ENCODE measurements around the gene FHIT.

GRCh38 chr3:60742606-60743145 lies 508.6 kb downstream of the FHIT start:
- TF ChIP-seq CTCF (IDR thresholded peaks at IDR 0.05; ENCODE audit: low read depth, low read length, missing input control): no peak
- no peak for TF ChIP-seq SP1 (IDR thresholded peaks at IDR 0.05)
- no peak for TF ChIP-seq FOXA1 (IDR thresholded peaks at IDR 0.05)
- TF ChIP-seq YY1 (IDR thresholded peaks at IDR 0.05): no peak
- no peak for TF ChIP-seq TAF1 (conservative IDR thresholded peaks at IDR 0.05)
- TF ChIP-seq RXRA (IDR thresholded peaks at IDR 0.05): no peak
- no peak for TF ChIP-seq ZBTB33 (IDR thresholded peaks at IDR 0.05)
- TF ChIP-seq EGR1 (IDR thresholded peaks at IDR 0.05; ENCODE audit: low read depth in 2 of 2): no peak
- no peak for TF ChIP-seq REST (IDR thresholded peaks at IDR 0.05)
- peak in 1 of 2 donors; percentile 76 for TF ChIP-seq RAD21 (IDR thresholded peaks at IDR 0.05)

Data from liver (tissue), 3 donors.